Esophagus muscularis mucosa (tissue), 4 donors: ENCODE data around the gene USP19. TPM values are rescaled to one million over a fixed set of nuclear protein-coding genes. Genes with fewer than 3 reads are reported as not detected.
A peak's percentile ranks its signal among the peaks of the same experiment; 100 is the strongest.

Experiments used
- DNase-seq: peaks from one replicate; pipeline ENCODE4 v3.0.0-alpha.2; 2017; ENCODE audit errors: extremely low spot score
- H3K27ac ChIP-seq, 4 donors: fragments of 200-600 bp; sonication (generic); replicated peaks in 1 of 4; 1 replicate in 3 of 4; 2 replicates in 1 of 4; pipeline ENCODE4 v1.5.1; 2016 to 2019; ENCODE audit warnings: mild to moderate bottlenecking in 1 of 4
- H3K27me3 ChIP-seq, 4 donors: fragments of 200-600 bp; sonication (generic); one replicate each; pipeline versions ENCODE4 v1.5.1 to v1.6.0; 2016 to 2019
- H3K36me3 ChIP-seq, 4 donors: fragments of 200-600 bp; sonication (generic); one replicate each; pipeline ENCODE4 v1.5.1; 2016 to 2019
- H3K4me1 ChIP-seq, 4 donors: fragments of 200-600 bp; sonication (generic); one replicate each; pipeline ENCODE4 v1.5.1; 2016 to 2019
- H3K4me3 ChIP-seq, 4 donors: fragments of 200-600 bp; sonication (generic); 1 replicate in 2 of 4; 2 replicates in 2 of 4; pipeline ENCODE4 v1.5.1; 2016 to 2019; ENCODE audit warnings: mild to moderate bottlenecking in 4 of 4, moderate library complexity in 1 of 4
- H3K9me3 ChIP-seq, 4 donors: fragments of 200-600 bp; sonication (generic); 1 replicate in 3 of 4; 2 replicates in 1 of 4; pipeline ENCODE4 v1.5.1; 2016 to 2019
- EP300 ChIP-seq: sonication (generic); formaldehyde crosslinking; IDR thresholded peaks from one replicate; pipeline ENCODE4 v1.6.1; 2017; ENCODE audit warnings: antibody characterized with exemption
- POLR2A ChIP-seq: fragments of 450-650 bp; IDR thresholded peaks from one replicate; pipeline ENCODE4 v1.6.1; 2017; ENCODE audit warnings: antibody characterized with exemption, moderate library complexity, mild to moderate bottlenecking, low read depth
- POLR2AphosphoS5 ChIP-seq, 2 donors: sonication (generic); formaldehyde crosslinking; IDR thresholded peaks; one replicate each; pipeline ENCODE4 v1.6.1; 2017; ENCODE audit warnings: antibody characterized with exemption in 2 of 2
- WGBS: methylation state at CpG from one replicate; pipeline ENCODE4 v1.1.5; 2018; 5-methylcytosine and 5-hydroxymethylcytosine counted together
- intact Hi-C: fragments of 100-400 bp; cut with DNase I; formaldehyde crosslinking; loops from one replicate; pipeline ENCODE4 v1.15.1; 2023
- total RNA-seq, 4 donors: library from RNA; depleted of rRNA; stranded (reverse); fragments of >200 nt; gene quantifications; one replicate each; pipeline versions ENCODE4 v1.1.0 to v1.2.1, GENCODE V29; 2016
- TF ChIP-seq, protein P1 (sequence below), 3 experiments: fragments of 200-600 bp in 2 of 3; fragments of 450-650 bp in 1 of 3; sonication (generic) in 2 of 3; IDR thresholded peaks; one replicate each; pipeline ENCODE4 v1.5.1; 2017 to 2019; ENCODE audit warnings: antibody characterized with exemption in 3 of 3, mild to moderate bottlenecking in 2 of 3, moderate library complexity in 1 of 3

Gene USP19
- total RNA-seq, 4 donors from 2014 or later: 57.5 to 64.4 (median 59.9) TPM

DNA sequence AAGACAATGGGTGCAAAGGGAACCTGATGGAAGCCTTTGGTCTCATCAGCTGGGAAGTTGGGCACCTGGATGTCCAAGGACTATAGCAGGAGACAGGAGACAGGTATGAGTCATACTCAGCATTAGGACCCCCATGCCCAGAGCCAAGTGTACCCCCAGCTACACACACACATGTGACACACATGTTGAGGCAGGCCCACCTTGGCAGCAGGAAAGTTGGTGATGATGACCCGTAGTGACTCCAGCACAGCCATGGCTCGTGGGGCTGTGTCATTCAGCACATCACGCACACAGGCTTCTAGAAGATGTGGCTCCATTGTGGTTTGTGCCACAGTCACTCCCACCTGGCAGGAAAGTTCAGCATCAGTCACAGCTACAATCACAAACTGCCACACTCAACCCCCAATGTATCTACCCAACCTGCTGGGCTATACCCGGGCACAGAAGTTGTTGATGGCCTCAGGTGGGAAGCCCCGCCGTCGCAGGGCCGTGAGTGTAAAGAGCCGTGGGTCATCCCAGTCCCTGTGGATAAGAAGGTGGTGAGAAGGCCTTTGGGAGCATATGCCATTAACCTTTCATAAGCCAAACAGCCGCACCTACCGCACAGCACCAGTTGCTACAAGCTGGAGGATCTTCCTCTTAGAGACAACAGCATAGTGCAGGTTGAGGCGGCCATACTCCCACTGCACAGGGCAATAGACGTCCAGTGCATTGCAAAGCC, 21.6 kb downstream of the USP19 start:
- no peak for DNase-seq
- WGBS: 88% methylated on average over 7 of the region's 13 CpGs
- no peak overlapping the region for H3K27ac ChIP-seq
- H3K4me3 ChIP-seq: no peak overlapping the region
- intact Hi-C loops: loop anchor here (5.0 to 10.0 kb wide), 2 partner anchors 33 to 94 kb away; partner anchors contain the start of genes LAMB2 and WDR6
- H3K27me3 ChIP-seq: no peaks in the 10 kb centered on the region
- H3K9me3 ChIP-seq: no peaks in the 10 kb centered on the region
- TF ChIP-seq EP300 (no peak), POLR2A (no peak), POLR2AphosphoS5 (IDR thresholded peaks at IDR 0.05) (no peak)
- TF ChIP-seq, protein P1, sequence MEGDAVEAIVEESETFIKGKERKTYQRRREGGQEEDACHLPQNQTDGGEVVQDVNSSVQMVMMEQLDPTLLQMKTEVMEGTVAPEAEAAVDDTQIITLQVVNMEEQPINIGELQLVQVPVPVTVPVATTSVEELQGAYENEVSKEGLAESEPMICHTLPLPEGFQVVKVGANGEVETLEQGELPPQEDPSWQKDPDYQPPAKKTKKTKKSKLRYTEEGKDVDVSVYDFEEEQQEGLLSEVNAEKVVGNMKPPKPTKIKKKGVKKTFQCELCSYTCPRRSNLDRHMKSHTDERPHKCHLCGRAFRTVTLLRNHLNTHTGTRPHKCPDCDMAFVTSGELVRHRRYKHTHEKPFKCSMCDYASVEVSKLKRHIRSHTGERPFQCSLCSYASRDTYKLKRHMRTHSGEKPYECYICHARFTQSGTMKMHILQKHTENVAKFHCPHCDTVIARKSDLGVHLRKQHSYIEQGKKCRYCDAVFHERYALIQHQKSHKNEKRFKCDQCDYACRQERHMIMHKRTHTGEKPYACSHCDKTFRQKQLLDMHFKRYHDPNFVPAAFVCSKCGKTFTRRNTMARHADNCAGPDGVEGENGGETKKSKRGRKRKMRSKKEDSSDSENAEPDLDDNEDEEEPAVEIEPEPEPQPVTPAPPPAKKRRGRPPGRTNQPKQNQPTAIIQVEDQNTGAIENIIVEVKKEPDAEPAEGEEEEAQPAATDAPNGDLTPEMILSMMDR (IDR thresholded peaks at IDR 0.05): no peak
- peaks cover 49 to 74% (median 69%) of the 10 kb centered on the region in 4 donors for H3K36me3 ChIP-seq
- H3K4me1 ChIP-seq: peaks cover 17 to 26% (median 24%) of the 10 kb centered on the region in 4 donors

DNA sequence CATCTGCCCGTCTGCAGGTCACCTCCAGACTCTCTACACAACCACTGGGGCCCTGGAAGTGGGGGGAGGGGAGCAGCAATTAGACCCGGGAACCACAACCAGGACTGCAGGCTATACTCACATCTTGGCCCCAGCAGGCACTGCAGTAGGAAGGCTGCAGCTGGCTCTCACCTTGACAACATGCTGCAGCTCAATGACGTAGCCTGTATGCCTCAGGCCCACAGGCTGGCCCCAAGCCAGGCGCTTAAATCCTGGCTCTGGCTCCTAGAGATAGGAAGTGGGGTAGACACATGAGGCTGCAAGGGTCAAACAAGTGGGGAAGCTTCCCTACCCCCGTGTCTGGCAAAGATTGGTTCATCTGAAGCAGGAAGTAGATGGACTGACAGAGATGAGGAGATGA, 22.2 kb downstream of the USP19 start:
- H3K27me3 ChIP-seq: no peaks in the 10 kb centered on the region
- H3K36me3 ChIP-seq: peaks cover 49 to 74% (median 68%) of the 10 kb centered on the region in 4 donors
- TF ChIP-seq, protein P1 (IDR thresholded peaks at IDR 0.05): no peak
- H3K4me1 ChIP-seq: peaks cover 11 to 20% (median 18%) of the 10 kb centered on the region in 4 donors
- H3K4me3 ChIP-seq: no peak overlapping the region
- WGBS: 30% methylated on average over 3 of the region's 5 CpGs
- no peak for DNase-seq
- H3K27ac ChIP-seq: no peak overlapping the region
- H3K9me3 ChIP-seq: no peaks in the 10 kb centered on the region
- intact Hi-C loops: loop anchor here (5.0 to 10.0 kb wide), 2 partner anchors 34 to 94 kb away; partner anchors contain the start of genes LAMB2 and WDR6

GRCh38 chr3:49093853-49094767, 26.5 kb downstream of the USP19 start, which contains the start of gene QRICH1:
Gene QRICH1 (minus strand): TSS chr3:49094071. CDS start chr3:49077017, 17,054 bp downstream.
- H3K36me3 ChIP-seq: peaks cover 17 to 38% (median 30%) of the 10 kb centered on the region in 4 donors
- DNase-seq: peak; percentile 99
- no peaks in the 10 kb centered on the region for H3K27me3 ChIP-seq
- WGBS: 0% methylated on average over 20 of the region's 65 CpGs
- TF ChIP-seq EP300 (no peak), POLR2A (peak; percentile 61), POLR2AphosphoS5 (IDR thresholded peaks at IDR 0.05) (peak; percentile 72 to 88)
- TF ChIP-seq, protein P1 (IDR thresholded peaks at IDR 0.05): peak; percentile 41 to 59 (median 49)
- H3K9me3 ChIP-seq: no peaks in the 10 kb centered on the region
- peak within 1 kb of the TSS; percentile 78 to 100 (median 96) for H3K4me3 ChIP-seq
- H3K27ac ChIP-seq: peak within 1 kb of the TSS; percentile 93 to 98 (median 97)
- peaks cover 44 to 52% (median 50%) of the 10 kb centered on the region in 4 donors for H3K4me1 ChIP-seq
- intact Hi-C loops: loop anchor here (5.0 to 10.0 kb wide), 2 partner anchors 62 to 89 kb away; partner anchors contain the start of gene WDR6

GRCh38 chr3:49092938-49093852, 27.4 kb downstream of the USP19 start:
- peaks cover 8 to 29% (median 21%) of the 10 kb centered on the region in 4 donors for H3K36me3 ChIP-seq
- peak overlapping the region; percentile 78 to 100 (median 96) for H3K4me3 ChIP-seq
- WGBS: 1% methylated on average over 33 of the region's 86 CpGs
- DNase-seq: peak; percentile 93
- intact Hi-C loops: loop anchor here (5.0 to 10.0 kb wide), 2 partner anchors 61 to 88 kb away; partner anchors contain the start of gene WDR6
- no peaks in the 10 kb centered on the region for H3K27me3 ChIP-seq
- TF ChIP-seq POLR2A: no peak
- peak; percentile 4 to 12 for TF ChIP-seq POLR2AphosphoS5 (IDR thresholded peaks at IDR 0.05)
- TF ChIP-seq, protein P1 (IDR thresholded peaks at IDR 0.05): no peak
- TF ChIP-seq EP300: no peak
- H3K27ac ChIP-seq: peak overlapping the region; percentile 93 to 98 (median 97)
- H3K9me3 ChIP-seq: no peaks in the 10 kb centered on the region
- peaks cover 50 to 60% (median 59%) of the 10 kb centered on the region in 4 donors for H3K4me1 ChIP-seq
